Kidney epithelial cell (primary cell): ENCODE measurements around the gene SCO2. TPM values are rescaled to one million over a fixed set of nuclear protein-coding genes. Genes with fewer than 3 reads are reported as not detected.

Experiments used
- DNase-seq: peaks from one replicate; pipeline ENCODE4 v3.0.0-alpha.2; 2010; ENCODE audit warnings: low read depth
- H3K27me3 ChIP-seq: 2 replicates; pipeline ENCODE4 v1.6.0; 2011; ENCODE audit warnings: low read length; ENCODE audit not compliant: control insufficient read depth, insufficient read depth
- H3K36me3 ChIP-seq: 2 replicates; pipeline ENCODE4 v1.5.1; 2011; ENCODE audit warnings: low read length; ENCODE audit not compliant: control insufficient read depth, insufficient read depth
- H3K4me3 ChIP-seq: 2 replicates; pipeline ENCODE4 v1.5.1; 2011; ENCODE audit warnings: low read depth, mild to moderate bottlenecking, control low read depth, low read length
- total RNA-seq: library from RNA; depleted of rRNA; stranded (reverse); fragments of >200 nt; gene quantifications from 2 replicates; pipeline ENCODE4 v1.2.3, GENCODE V29; 2015
- TF ChIP-seq, protein P1 (sequence below): IDR thresholded peaks from 2 replicates; pipeline ENCODE4 v1.5.1; 2011; ENCODE audit warnings: mild to moderate bottlenecking, moderate library complexity, low read length, control low read depth, inconsistent platforms; ENCODE audit not compliant: insufficient read depth, poor library complexity, severe bottlenecking

The SCO2 gene
- total RNA-seq, 1 donor from 2014 or later, result 5.7 TPM

DNA sequence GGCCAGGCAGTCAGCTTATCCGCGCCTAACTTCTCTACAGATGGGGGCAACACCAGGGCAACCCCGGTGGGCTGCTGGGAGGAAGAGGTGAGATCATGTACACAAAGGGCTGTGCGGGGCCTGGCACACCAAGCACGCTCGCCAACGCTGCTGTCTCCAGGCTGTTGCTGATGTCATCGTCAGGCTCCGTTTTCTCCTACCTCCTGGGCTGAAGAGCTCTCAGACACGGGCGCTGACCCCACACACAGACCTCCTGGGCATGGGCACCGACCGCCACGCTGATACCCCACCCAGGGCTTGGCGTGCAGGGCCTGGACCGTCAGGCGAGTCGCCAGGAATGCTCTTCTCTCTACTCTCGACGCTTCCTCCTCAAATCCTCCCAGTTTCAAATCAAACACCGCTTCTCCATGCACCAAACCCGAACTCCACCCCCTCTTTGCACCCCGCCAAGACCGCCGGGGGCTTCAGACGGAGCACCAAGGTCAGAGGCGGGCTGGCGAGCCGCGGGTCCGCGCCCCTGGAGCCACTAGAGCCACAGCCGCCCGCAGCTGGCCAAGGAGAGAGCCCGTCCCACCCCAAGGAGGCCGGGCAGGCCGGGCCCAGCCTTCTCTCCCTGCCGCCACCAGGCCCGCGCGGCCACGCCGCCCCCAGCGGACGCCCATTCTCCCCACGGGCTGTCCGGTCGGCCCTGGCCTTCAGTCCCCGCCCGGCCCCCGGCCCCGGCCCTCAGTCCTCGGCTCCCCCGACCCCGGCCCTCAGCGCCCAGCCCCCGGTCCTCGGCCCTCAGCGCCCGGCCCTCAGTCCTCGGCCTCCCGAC is 51.3 kb downstream of the SCO2 start:
- DNase-seq, result no peak
- Histone ChIP-seq H3K4me3 (peak overlapping the region; percentile 55), H3K27me3 (peaks cover 4% of the 10 kb centered on the region), H3K36me3 (no peaks in the 10 kb centered on the region)
- TF ChIP-seq, protein P1, sequence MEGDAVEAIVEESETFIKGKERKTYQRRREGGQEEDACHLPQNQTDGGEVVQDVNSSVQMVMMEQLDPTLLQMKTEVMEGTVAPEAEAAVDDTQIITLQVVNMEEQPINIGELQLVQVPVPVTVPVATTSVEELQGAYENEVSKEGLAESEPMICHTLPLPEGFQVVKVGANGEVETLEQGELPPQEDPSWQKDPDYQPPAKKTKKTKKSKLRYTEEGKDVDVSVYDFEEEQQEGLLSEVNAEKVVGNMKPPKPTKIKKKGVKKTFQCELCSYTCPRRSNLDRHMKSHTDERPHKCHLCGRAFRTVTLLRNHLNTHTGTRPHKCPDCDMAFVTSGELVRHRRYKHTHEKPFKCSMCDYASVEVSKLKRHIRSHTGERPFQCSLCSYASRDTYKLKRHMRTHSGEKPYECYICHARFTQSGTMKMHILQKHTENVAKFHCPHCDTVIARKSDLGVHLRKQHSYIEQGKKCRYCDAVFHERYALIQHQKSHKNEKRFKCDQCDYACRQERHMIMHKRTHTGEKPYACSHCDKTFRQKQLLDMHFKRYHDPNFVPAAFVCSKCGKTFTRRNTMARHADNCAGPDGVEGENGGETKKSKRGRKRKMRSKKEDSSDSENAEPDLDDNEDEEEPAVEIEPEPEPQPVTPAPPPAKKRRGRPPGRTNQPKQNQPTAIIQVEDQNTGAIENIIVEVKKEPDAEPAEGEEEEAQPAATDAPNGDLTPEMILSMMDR, result no peak

Other genes with a start within 250 kb of the SCO2 start
- gene PLXNB2, start 218.0 kb downstream of the SCO2 start, total RNA-seq, result 251 and 302 TPM in 2 replicates
- 4.5 TPM in 2 replicates for gene DENND6B, start 198.6 kb downstream of the SCO2 start, total RNA-seq
- gene PPP6R2, start 182.3 kb downstream of the SCO2 start, total RNA-seq, result 45.2 and 53.4 TPM in 2 replicates
- 96.6 and 127 TPM in 2 replicates for gene SBF1, start 50.6 kb downstream of the SCO2 start, total RNA-seq
- 27.3 and 29.0 TPM in 2 replicates for gene ADM2, start 44.1 kb downstream of the SCO2 start, total RNA-seq
- gene MIOX, start 38.7 kb downstream of the SCO2 start, total RNA-seq, result 0.68 and 1.8 TPM in 2 replicates
- 48.3 and 75.4 TPM in 2 replicates for gene LMF2, start 17.9 kb downstream of the SCO2 start, total RNA-seq
- gene NCAPH2, start 17.4 kb downstream of the SCO2 start, total RNA-seq, result 41.3 and 50.2 TPM in 2 replicates
- gene TYMP, start 4.4 kb upstream of the SCO2 start, total RNA-seq, result 53.1 and 63.5 TPM in 2 replicates
- 16.3 and 20.1 TPM in 2 replicates for gene KLHDC7B, start 20.3 kb upstream of the SCO2 start, total RNA-seq
- gene SYCE3, start 37.3 kb upstream of the SCO2 start, total RNA-seq, result 0.71 TPM in 1 of 2 replicates, not detected in the other
- gene CPT1B, start 52.8 kb upstream of the SCO2 start, total RNA-seq, result 2.1 and 5.8 TPM in 2 replicates
- 59.1 and 81.1 TPM in 2 replicates for gene CHKB, start 57.3 kb upstream of the SCO2 start, total RNA-seq
- gene MAPK8IP2, start 75.2 kb upstream of the SCO2 start, total RNA-seq, result 0.84 and 1.0 TPM in 2 replicates
- gene ARSA, start 102.6 kb upstream of the SCO2 start, total RNA-seq, result 42.7 and 63.8 TPM in 2 replicates
- 3.8 and 6.0 TPM in 2 replicates for gene SHANK3, start 147.2 kb upstream of the SCO2 start, total RNA-seq
- gene ACR, start 212.6 kb upstream of the SCO2 start, total RNA-seq, result not detected in 2 replicates